ENCODE results near the gene SARS2.
A peak's percentile ranks its signal among the peaks of the same experiment; 100 is the strongest.

The SARS2 gene

DNA sequence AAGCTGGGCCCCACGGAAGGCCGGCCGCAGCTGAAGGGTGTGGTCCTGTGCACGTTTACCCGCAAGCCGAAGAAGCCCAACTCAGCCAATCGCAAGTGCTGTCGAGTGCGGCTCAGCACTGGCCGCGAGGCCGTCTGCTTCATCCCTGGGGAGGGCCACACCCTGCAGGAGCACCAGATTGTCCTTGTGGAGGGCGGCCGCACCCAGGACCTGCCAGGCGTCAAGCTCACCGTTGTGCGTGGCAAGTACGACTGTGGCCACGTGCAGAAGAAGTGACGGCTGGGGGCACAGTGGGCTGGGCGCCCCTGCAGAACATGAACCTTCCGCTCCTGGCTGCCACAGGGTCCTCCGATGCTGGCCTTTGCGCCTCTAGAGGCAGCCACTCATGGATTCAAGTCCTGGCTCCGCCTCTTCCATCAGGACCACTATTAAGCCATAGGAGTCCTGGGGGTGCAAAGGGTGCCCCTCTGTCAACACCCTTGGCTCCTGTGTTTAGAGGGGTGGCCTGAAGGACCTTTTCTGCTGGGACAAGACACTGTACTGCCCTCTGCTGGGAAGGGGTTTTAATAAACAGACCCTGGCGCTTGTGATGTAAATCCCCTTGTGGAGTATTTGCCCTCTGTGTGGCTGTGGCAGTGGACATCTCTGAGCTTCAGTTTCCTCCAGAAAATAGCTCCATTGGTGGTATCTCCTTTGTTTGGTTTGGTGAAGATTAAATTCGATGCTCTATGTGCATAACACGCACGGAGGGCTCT, 2.0 kb upstream of the SARS2 start:
- no peak overlapping the region for H3K4me3 ChIP-seq (ENCODE audit: low read depth, low read length)
- TF ChIP-seq, protein P1, sequence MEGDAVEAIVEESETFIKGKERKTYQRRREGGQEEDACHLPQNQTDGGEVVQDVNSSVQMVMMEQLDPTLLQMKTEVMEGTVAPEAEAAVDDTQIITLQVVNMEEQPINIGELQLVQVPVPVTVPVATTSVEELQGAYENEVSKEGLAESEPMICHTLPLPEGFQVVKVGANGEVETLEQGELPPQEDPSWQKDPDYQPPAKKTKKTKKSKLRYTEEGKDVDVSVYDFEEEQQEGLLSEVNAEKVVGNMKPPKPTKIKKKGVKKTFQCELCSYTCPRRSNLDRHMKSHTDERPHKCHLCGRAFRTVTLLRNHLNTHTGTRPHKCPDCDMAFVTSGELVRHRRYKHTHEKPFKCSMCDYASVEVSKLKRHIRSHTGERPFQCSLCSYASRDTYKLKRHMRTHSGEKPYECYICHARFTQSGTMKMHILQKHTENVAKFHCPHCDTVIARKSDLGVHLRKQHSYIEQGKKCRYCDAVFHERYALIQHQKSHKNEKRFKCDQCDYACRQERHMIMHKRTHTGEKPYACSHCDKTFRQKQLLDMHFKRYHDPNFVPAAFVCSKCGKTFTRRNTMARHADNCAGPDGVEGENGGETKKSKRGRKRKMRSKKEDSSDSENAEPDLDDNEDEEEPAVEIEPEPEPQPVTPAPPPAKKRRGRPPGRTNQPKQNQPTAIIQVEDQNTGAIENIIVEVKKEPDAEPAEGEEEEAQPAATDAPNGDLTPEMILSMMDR (conservative IDR thresholded peaks at IDR 0.05; ENCODE audit: low read depth, low read length) = peak; percentile 64
- peak; percentile 69 for DNase-seq (ENCODE audit: low read depth)

DNA sequence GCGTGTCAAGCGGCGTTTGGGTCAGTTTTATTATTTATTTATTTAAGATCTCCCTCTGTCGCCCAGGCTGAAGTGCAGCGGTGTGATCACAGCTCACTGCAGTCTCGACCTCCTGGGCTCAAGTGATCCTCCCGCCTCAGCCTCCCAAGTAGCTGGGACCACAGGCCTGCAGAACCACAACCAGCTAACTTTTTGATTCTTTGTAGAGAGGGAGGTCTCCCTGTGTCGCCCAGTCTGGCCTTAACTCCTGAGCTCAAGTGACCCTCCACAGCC, 894 bp upstream of the SARS2 start:
- DNase-seq (ENCODE audit: low read depth) = no peak
- TF ChIP-seq, protein P1 (conservative IDR thresholded peaks at IDR 0.05; ENCODE audit: low read depth, low read length) = no peak
- peak overlapping the region; percentile 91 for H3K4me3 ChIP-seq (ENCODE audit: low read depth, low read length)

DNA sequence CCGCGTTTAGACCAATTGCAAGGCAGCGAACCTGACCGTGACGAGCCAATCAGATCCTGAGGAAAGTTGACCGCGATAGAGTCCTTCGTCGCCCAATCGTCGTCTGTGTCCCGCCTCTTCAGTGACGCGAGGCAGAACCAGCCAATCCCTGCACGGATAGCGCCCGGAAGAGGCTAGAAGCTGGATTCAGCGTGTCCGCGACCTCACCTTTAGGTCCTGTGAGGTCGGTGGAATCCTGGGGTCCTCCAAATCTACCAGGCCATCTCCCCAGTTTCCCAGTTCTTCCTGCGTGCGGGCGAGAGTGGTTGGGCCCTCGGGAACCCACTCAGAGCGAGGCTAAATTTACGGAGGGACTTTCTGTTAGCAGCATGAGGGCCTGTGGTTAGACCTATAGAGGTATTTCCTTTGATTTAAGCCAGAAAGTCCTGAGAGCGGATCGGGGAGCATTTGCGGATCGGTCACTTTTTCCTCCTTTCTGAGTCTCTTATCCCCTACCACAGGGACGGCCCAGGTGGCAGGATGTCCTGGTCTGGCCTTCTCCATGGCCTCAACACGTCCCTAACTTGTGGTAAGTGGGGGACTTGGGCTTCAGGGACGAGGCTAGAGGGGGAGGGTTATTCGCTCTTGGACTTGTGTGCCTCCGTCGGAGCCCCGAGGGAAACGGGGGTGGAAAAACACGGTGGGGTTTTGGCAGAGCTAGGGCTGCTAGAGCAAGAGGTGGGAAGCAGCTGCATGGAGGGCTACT, 385 bp upstream of the SARS2 start, which contains the start of gene MRPS12:
MRPS12 (plus strand) TSS at position 169 of the 745 bp plus-strand sequence; CDS start at position 520, 351 bp downstream.
- peak within 1 kb of the TSS; percentile 91 for H3K4me3 ChIP-seq (ENCODE audit: low read depth, low read length)
- peak; percentile 100 for DNase-seq (ENCODE audit: low read depth)
- TF ChIP-seq, protein P1 (conservative IDR thresholded peaks at IDR 0.05; ENCODE audit: low read depth, low read length) = no peak

DNA sequence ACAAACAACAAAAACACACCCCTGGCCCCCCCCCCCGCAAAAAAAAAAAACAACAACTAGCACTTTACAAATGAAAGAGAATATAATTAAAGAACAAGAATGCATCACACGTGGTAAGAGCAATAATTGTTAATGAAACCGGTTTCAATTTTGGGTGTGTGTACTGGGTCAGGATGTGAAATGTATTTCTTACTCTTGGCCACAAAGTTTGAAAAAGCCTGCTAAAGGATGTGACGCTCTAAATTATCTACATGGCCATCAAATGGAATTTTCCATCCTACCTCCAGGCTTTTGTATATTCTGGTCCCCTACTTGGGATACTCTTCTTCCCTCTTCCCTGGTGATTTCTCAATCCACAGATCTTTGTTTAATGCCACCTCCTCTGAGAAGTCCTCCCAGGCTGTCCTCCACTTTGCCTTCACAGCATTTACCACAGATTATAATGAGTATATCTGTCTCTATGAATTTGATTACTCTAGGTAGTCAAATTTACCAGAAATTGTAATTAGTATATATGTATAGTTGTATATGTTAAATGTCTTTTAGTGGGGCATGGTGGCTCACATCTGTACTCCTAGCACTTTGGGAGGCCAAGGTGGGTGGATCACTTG, 2.1 kb downstream of the SARS2 start:
- TF ChIP-seq, protein P1 (conservative IDR thresholded peaks at IDR 0.05; ENCODE audit: low read depth, low read length) = no peak
- DNase-seq (ENCODE audit: low read depth) = no peak
- no peak overlapping the region for H3K4me3 ChIP-seq (ENCODE audit: low read depth, low read length)

DNA sequence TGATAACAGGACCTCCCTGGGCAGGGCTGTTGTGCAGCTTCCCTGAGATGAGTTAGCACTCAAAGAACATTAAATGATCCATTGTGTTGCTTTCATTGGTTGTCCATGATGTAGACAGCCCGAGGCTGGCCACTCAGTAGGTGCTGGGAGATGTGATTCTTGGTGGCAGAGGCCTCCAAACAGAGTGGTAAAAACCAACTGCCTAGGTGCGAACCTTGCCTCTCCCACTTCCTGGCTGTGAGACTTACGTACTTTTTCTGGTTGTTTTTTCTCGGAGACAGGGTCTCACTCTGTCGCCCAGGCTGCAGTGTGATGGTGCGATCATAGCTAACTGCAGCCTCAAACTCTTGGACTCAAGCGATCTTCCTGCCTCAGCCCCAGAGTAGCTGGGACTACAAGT, 6.2 kb downstream of the SARS2 start:
- H3K4me3 ChIP-seq (ENCODE audit: low read depth, low read length) = no peak overlapping the region
- TF ChIP-seq, protein P1 (conservative IDR thresholded peaks at IDR 0.05; ENCODE audit: low read depth, low read length) = no peak
- DNase-seq (ENCODE audit: low read depth) = no peak

DNA sequence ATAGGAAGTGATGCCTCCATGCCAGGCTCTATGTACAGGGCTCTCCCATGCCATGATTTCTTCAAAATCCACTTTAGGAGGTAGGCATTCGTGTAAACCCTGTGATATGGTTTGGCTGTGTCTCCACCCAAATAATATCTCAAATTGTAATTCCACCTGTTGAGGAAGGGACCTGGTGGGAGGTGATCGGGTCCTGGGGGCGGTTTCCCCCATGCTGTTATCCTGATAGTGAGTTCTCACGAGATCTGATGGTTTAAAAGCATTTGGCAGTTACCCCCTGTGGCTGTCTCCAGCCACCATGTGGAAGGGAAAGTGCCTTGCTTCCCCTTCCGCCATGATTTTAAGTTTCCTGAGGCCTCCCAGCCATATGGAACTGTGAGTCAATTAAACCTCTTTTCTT, 8.1 kb downstream of the SARS2 start:
- H3K4me3 ChIP-seq (ENCODE audit: low read depth, low read length) = no peak overlapping the region
- no peak for DNase-seq (ENCODE audit: low read depth)
- TF ChIP-seq, protein P1 (conservative IDR thresholded peaks at IDR 0.05; ENCODE audit: low read depth, low read length) = no peak

Data from choroid plexus epithelial cell (primary cell).